MCF 10A (cell line): ENCODE measurements around the gene TNPO1. TPM values are rescaled to one million over a fixed set of nuclear protein-coding genes. Genes with fewer than 3 reads are reported as not detected.

Experiments
- BruUV-seq: library from RNA; stranded (reverse); fragments of 400-500 nt; replicated peaks from 2 replicates; lab custom pipeline; 2021; lab: Mats Ljungman, UMichigan
- CTCF ChIA-PET: fragments of 300-600 bp; sonication (Branson Sonifier 250); formaldehyde crosslinking; extraction: SDS; loops from one replicate; lab custom pipeline; 2021; ENCODE audit warnings: antibody characterized with exemption, inconsistent platforms; lab: Yijun Ruan, JAX
- POLR2A ChIA-PET: fragments of 300-600, 350-650 bp; sonication (Branson Sonifier 250); formaldehyde crosslinking; extraction: SDS; loops from one replicate; lab custom pipeline; 2020; ENCODE audit warnings: antibody characterized with exemption, inconsistent platforms; lab: Yijun Ruan, JAX
- DNase-seq: peaks from one replicate; pipeline ENCODE4 v3.0.0-alpha.2; 2018; ENCODE audit not compliant: unreplicated experiment
- H3K27ac Mint-ChIP-seq: one replicate; pipeline ENCODE4 v1.8.0; 2022; ENCODE audit warnings: mild to moderate bottlenecking, low read depth, mixed read lengths; ENCODE audit not compliant: unreplicated experiment
- H3K27me3 Mint-ChIP-seq: one replicate; pipeline ENCODE4 v1.8.0; 2022; ENCODE audit warnings: mixed read lengths; ENCODE audit not compliant: insufficient read depth, unreplicated experiment
- H3K36me3 Mint-ChIP-seq: one replicate; pipeline ENCODE4 v1.8.0; 2022; ENCODE audit warnings: mild to moderate bottlenecking, moderate library complexity, mixed read lengths; ENCODE audit not compliant: insufficient read depth, unreplicated experiment
- H3K4me1 Mint-ChIP-seq: one replicate; pipeline ENCODE4 v1.8.0; 2022; ENCODE audit warnings: mixed read lengths; ENCODE audit not compliant: insufficient read depth, unreplicated experiment
- H3K4me3 Mint-ChIP-seq: one replicate; pipeline ENCODE4 v1.8.0; 2022; ENCODE audit warnings: mild to moderate bottlenecking, moderate library complexity, mixed read lengths; ENCODE audit not compliant: unreplicated experiment
- H3K9me3 Mint-ChIP-seq: one replicate; pipeline ENCODE4 v1.8.0; 2022; ENCODE audit warnings: mixed read lengths; ENCODE audit not compliant: unreplicated experiment
- intact Hi-C: fragments of 100-400 bp; cut with micrococcal nuclease; formaldehyde crosslinking; loops from 2 replicates; pipeline ENCODE4 v1.14.1; 2022
- total RNA-seq: library from RNA; stranded (reverse); gene quantifications from 2 replicates; pipeline ENCODE4 v1.2.3, GENCODE V29; 2022
- TF ChIP-seq, protein P1 (sequence below): fragments of 200-600 bp; IDR thresholded peaks from one replicate; pipeline ENCODE4 v1.8.0; 2022; ENCODE audit warnings: antibody characterized with exemption, mild to moderate bottlenecking; ENCODE audit not compliant: unreplicated experiment

The TNPO1 gene
- total RNA-seq, 1 experiment from 2014 or later: 167 TPM

DNA sequence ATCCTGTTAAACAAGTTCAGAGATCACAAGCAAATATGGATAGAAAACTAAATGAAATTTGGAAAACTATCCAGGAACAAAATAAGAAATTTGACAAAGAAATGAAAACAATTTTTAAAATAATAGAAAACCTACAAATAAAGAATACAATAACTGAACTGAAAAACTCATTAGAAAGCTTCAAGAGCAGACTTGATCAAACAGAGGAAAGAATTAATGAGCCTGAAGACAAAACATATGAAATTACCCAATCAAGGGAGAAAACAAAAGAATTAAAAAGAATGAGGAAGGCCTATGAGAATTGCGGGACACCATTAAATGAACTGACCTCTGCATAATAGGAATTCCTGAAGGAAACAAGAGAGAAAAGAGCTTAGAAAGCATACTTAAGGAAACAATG, 39.8 kb upstream of the TNPO1 start:
- H3K4me3 Mint-ChIP-seq: no peak overlapping the region
- ChIA-PET POLR2A (interaction anchor here (0.6 to 1.2 kb wide), 2 partner anchors 9 to 39 kb away, joined by 3 read pairs; no protein-coding TSS in a partner anchor), CTCF (interaction anchor here (0.7 kb wide), 1 partner anchor 24 kb away, joined by 3 read pairs; no protein-coding TSS in a partner anchor)
- no peak for DNase-seq
- intact Hi-C loops: no loop called here
- no peaks in the 10 kb centered on the region for H3K4me1 Mint-ChIP-seq
- H3K27me3 Mint-ChIP-seq: no peaks in the 10 kb centered on the region
- no TSS peak for BruUV-seq
- H3K9me3 Mint-ChIP-seq: peaks cover 49% of the 10 kb centered on the region
- no peak overlapping the region for H3K27ac Mint-ChIP-seq
- TF ChIP-seq, protein P1, sequence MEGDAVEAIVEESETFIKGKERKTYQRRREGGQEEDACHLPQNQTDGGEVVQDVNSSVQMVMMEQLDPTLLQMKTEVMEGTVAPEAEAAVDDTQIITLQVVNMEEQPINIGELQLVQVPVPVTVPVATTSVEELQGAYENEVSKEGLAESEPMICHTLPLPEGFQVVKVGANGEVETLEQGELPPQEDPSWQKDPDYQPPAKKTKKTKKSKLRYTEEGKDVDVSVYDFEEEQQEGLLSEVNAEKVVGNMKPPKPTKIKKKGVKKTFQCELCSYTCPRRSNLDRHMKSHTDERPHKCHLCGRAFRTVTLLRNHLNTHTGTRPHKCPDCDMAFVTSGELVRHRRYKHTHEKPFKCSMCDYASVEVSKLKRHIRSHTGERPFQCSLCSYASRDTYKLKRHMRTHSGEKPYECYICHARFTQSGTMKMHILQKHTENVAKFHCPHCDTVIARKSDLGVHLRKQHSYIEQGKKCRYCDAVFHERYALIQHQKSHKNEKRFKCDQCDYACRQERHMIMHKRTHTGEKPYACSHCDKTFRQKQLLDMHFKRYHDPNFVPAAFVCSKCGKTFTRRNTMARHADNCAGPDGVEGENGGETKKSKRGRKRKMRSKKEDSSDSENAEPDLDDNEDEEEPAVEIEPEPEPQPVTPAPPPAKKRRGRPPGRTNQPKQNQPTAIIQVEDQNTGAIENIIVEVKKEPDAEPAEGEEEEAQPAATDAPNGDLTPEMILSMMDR: no peak
- H3K36me3 Mint-ChIP-seq: no peaks in the 10 kb centered on the region

DNA sequence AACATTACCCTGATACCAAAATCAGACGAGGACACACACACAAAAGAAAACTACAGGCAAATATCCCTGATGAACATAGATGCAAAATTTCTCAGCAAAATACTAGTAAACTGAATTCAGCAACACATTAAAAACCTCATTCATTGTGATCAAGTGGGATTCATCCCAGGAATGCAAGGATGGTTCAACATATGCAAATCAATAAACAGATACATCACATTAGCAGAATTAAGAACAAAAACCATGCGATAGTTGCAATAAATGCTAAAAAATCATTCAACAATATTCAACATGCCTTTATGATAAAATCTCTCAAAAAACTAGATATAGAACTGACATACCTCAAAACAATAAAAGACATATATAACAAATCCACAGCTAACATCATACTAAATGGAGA, 36.9 kb upstream of the TNPO1 start:
- ChIA-PET CTCF (no interaction called here), POLR2A (interaction anchor here (0.7 kb wide), 1 partner anchor 1027 kb away, joined by 4 read pairs; no protein-coding TSS in a partner anchor)
- no peaks in the 10 kb centered on the region for H3K27me3 Mint-ChIP-seq
- DNase-seq: no peak
- intact Hi-C loops: no loop called here
- no peaks in the 10 kb centered on the region for H3K36me3 Mint-ChIP-seq
- H3K9me3 Mint-ChIP-seq: peaks cover 49% of the 10 kb centered on the region
- BruUV-seq: no TSS peak
- no peaks in the 10 kb centered on the region for H3K4me1 Mint-ChIP-seq
- H3K27ac Mint-ChIP-seq: no peak overlapping the region
- TF ChIP-seq, protein P1: no peak
- H3K4me3 Mint-ChIP-seq: no peak overlapping the region

DNA sequence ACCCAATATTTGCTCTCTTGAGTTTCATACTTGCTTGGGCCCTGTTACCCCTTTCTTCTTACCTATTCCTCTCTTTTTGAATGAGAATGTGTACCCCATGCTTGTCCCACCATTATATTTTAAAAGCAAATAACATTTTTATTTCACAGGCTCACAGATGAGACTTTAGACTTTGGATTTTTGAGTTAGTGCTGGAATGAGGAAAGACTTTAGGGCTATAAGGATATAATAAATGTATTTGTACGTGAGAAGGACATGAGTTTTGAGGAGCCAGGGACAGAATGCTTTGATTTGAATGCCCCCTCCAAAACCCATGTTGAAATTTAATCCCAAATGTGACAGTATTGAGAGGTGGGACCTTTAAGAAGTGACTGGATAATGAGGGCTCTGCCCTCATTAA, 33.1 kb upstream of the TNPO1 start:
- POLR2A ChIA-PET: no interaction called here
- CTCF ChIA-PET: no interaction called here

DNA sequence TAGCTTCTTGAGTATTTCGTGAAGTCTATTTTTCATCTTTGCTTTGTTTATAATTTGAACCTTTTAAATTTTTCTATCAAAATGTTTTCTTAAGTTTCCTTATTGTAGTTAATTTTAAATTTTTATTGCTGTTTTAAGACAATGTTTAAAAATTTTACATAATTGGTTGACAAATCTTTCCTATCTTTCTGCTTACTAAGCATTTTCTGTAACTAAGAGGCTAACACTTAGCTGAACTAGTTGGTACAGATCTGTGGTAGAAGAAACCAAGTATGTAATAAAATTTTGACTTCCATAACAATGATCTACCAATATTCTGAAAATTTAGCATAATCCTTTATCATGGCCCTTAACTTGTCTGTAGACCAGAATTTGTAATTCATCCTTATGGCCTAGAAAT, 32.3 kb upstream of the TNPO1 start:
- intact Hi-C loops: no loop called here
- peaks cover 19% of the 10 kb centered on the region for H3K9me3 Mint-ChIP-seq
- no peaks in the 10 kb centered on the region for H3K36me3 Mint-ChIP-seq
- BruUV-seq: no TSS peak
- DNase-seq: no peak
- H3K4me1 Mint-ChIP-seq: peaks cover 7% of the 10 kb centered on the region
- CTCF ChIA-PET: no interaction called here
- POLR2A ChIA-PET: no interaction called here
- H3K4me3 Mint-ChIP-seq: no peak overlapping the region
- no peak overlapping the region for H3K27ac Mint-ChIP-seq
- TF ChIP-seq, protein P1: no peak
- H3K27me3 Mint-ChIP-seq: no peaks in the 10 kb centered on the region

More for the DNA sequence above, 33.1 kb upstream of the TNPO1 start:
- TF ChIP-seq, protein P1: no peak
- Mint-ChIP-seq H3K4me3 (no peak overlapping the region), H3K36me3 (no peaks in the 10 kb centered on the region), H3K27ac (no peak overlapping the region), H3K27me3 (no peaks in the 10 kb centered on the region), H3K4me1 (no peaks in the 10 kb centered on the region), H3K9me3 (peaks cover 27% of the 10 kb centered on the region)
- DNase-seq: no peak
- BruUV-seq: no TSS peak
- intact Hi-C loops: no loop called here
